Measurements from ENCODE around the gene FOSL2.

Gene FOSL2

DNA sequence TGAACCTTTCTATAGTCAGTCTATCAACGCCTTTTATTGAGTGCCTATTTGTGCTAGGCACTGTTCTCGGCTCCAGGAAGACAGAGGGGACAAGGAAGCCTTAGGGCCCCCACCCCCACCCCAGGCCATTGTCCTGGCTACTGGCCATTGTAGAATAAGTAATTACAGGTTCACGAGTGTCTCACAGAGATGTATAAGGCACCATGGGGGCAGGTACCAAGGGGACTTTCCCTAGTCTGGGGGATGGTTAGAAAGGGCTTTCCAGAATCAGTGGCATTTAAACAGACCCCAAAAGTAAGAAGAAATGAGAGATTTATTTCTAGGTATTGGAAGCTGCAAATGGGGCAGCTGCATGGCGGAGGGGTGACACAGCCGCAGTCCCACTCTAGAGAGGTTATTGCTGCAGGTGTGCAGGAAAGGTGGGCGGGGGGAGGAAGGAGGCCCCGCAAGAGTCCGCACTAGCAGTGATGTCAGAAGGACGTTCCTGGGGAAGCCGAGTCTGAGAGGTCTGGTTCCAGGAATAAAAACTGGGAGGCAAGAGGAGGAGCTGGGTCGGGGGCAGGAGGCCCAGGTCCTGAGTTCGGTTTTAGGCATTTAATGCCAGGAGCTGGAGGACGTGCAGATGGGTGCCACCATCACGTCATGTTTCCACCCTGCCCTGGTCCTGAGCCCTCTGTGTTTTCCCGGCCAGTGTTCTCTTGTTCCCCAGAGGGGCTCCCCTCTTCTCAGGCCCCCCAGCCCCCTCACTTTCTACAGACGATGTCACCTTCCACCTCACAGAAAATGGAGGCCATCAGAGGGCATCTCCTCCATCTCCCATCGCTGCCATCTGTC, 30.5 kb downstream of the FOSL2 start:
- TF ChIP-seq, protein P1, sequence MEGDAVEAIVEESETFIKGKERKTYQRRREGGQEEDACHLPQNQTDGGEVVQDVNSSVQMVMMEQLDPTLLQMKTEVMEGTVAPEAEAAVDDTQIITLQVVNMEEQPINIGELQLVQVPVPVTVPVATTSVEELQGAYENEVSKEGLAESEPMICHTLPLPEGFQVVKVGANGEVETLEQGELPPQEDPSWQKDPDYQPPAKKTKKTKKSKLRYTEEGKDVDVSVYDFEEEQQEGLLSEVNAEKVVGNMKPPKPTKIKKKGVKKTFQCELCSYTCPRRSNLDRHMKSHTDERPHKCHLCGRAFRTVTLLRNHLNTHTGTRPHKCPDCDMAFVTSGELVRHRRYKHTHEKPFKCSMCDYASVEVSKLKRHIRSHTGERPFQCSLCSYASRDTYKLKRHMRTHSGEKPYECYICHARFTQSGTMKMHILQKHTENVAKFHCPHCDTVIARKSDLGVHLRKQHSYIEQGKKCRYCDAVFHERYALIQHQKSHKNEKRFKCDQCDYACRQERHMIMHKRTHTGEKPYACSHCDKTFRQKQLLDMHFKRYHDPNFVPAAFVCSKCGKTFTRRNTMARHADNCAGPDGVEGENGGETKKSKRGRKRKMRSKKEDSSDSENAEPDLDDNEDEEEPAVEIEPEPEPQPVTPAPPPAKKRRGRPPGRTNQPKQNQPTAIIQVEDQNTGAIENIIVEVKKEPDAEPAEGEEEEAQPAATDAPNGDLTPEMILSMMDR (IDR thresholded peaks at IDR 0.05; ENCODE audit: low read depth, low read length, missing control alignments): no peak
- no peak overlapping the region for H3K4me3 ChIP-seq (replicated peaks; ENCODE audit: low read depth, low read length)
- no peak for DNase-seq (ENCODE audit: extremely low read depth, low read depth)

- no peak overlapping the region for H3K4me3 ChIP-seq (replicated peaks; ENCODE audit: low read depth, low read length)
- TF ChIP-seq, protein P1 (IDR thresholded peaks at IDR 0.05; ENCODE audit: low read depth, low read length, missing control alignments): no peak
- DNase-seq (ENCODE audit: extremely low read depth, low read depth): no peak
Measured at GRCh38 chr2:28423856-28424605, 31.4 kb downstream of the FOSL2 start.

DNA sequence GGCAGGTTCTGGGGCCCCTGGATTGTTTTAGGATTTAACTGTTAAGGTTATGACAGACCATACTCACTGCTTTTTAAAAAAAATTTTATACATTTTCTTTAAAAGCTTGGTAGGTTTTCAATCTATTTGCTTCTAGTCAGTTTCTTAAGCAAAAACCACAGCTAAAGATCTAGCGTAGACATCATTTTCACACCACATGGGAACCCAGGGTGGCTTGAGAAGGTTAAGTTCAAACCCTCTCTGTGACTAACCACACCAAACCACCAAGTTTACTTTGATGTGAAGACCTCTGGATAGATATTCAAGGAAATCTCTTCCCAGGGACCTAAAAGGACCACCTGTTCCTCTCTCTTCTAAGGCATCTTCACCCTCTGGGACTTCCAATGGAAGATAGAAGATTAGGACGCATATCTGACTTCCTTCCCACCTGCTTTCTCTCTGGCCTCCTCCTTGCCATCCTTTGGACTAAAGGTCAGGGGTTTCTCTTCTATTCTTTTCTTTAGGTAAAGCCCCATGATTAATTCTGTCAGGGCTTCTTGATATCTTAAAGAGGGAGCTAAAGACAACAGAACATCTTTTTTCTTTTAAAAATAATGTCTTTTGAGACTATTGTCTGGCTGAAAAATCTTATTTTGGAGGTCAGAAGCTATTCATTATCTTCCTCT, 32.3 kb downstream of the FOSL2 start:
- TF ChIP-seq, protein P1 (IDR thresholded peaks at IDR 0.05; ENCODE audit: low read depth, low read length, missing control alignments): no peak
- DNase-seq (ENCODE audit: extremely low read depth, low read depth): no peak
- H3K4me3 ChIP-seq (replicated peaks; ENCODE audit: low read depth, low read length): no peak overlapping the region

DNA sequence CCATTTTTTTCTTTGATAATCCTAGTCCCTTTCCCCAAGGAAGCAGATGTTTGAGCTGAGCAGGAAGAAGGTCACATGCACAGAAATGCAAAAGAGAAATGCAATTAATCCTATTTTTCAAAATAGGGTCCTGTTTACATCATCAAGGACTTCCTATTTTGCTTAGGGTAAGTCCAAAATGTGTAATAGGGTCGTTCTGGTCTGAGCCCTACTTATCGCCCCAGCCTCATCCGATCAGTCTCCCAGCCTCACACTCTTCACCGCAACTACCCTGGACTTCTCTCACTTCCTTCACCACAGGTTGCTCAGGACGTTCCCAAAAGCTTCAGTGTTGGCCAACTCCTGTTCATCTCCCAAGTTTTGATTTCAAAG, 32.8 kb downstream of the FOSL2 start:
- no peak overlapping the region for H3K4me3 ChIP-seq (replicated peaks; ENCODE audit: low read depth, low read length)
- DNase-seq (ENCODE audit: extremely low read depth, low read depth): no peak
- TF ChIP-seq, protein P1 (IDR thresholded peaks at IDR 0.05; ENCODE audit: low read depth, low read length, missing control alignments): no peak

DNA sequence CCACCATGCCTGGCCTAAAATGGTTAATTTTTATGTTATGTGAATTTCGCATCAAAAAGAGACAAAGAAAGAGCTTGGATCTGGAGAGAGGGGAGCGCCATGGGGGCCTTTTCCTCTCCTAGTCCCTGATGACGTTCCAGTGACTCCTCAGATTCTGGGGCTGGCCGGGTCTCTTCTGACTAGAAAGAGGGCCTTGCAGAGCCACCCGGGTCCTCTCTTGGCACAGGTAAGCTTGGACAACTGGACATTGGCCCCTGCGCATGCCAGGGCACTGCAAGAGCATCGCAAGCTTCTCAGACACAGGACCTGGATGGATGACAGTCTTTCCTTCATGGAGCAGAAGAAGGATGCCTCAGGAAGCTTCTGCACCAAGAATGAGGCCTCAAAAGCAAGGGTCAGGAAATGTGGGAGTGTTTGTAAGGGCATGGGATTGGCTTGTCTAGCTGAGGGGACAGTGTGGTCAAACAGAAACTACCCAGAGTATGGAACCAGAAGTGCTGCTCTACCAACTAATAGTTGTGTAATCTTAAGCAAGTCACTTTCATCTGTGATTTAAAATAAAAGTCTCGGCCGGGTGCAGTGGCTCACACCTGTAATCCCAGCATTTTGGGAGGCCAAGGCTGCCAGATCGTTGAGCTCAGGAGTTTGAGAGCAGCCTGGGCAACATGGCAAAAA, 35.2 kb downstream of the FOSL2 start:
- no peak for DNase-seq (ENCODE audit: extremely low read depth, low read depth)
- TF ChIP-seq, protein P1 (IDR thresholded peaks at IDR 0.05; ENCODE audit: low read depth, low read length, missing control alignments): no peak
- no peak overlapping the region for H3K4me3 ChIP-seq (replicated peaks; ENCODE audit: low read depth, low read length)

GRCh38 chr2:28428486-28428885, 35.8 kb downstream of the FOSL2 start:
- TF ChIP-seq, protein P1 (IDR thresholded peaks at IDR 0.05; ENCODE audit: low read depth, low read length, missing control alignments): no peak
- no peak overlapping the region for H3K4me3 ChIP-seq (replicated peaks; ENCODE audit: low read depth, low read length)
- DNase-seq (ENCODE audit: extremely low read depth, low read depth): no peak
